Activated CD4-positive, alpha-beta T cell treated with anti-CD3 and anti-CD28 coated beads, Interleukin-2, amount 50 U/mL, for 1 hour (primary cell): ENCODE results near the gene RHOU.

ENCODE experiments used
- DNase-seq: peaks from one replicate; pipeline ENCODE4 v3.0.0-alpha.2; 2020

RHOU gene

GRCh38 chr1:228739826-228740225, 4.5 kb downstream of the RHOU start:
- no peak for DNase-seq

GRCh38 chr1:228740543-228741317, 5.5 kb downstream of the RHOU start:
- no peak for DNase-seq

GRCh38 chr1:228742281-228742860, 7.1 kb downstream of the RHOU start:
- DNase-seq = no peak

- no peak for DNase-seq
These were observed 8.1 kb downstream of the RHOU start for GRCh38 chr1:228743405-228743804.

GRCh38 chr1:228744356-228744755, 9.1 kb downstream of the RHOU start:
- no peak for DNase-seq

GRCh38 chr1:228744918-228745317, 9.6 kb downstream of the RHOU start:
- no peak for DNase-seq

- no peak for DNase-seq
These were observed 10.2 kb downstream of the RHOU start for GRCh38 chr1:228745497-228745896.

- no peak for DNase-seq
These were observed 12.1 kb downstream of the RHOU start for GRCh38 chr1:228747301-228747935.

- DNase-seq = no peak
These were observed 12.8 kb downstream of the RHOU start for GRCh38 chr1:228748029-228748428.

- no peak for DNase-seq
These were observed 13.2 kb downstream of the RHOU start for GRCh38 chr1:228748431-228748830.

- no peak for DNase-seq
These were observed 14.5 kb downstream of the RHOU start for GRCh38 chr1:228749765-228750164.

GRCh38 chr1:228750915-228751314, 15.6 kb downstream of the RHOU start:
- DNase-seq = no peak

- no peak for DNase-seq
These were observed 16.2 kb downstream of the RHOU start for GRCh38 chr1:228751360-228752098.

GRCh38 chr1:228752258-228752657, 17.0 kb downstream of the RHOU start:
- no peak for DNase-seq

GRCh38 chr1:228752675-228753265, 17.5 kb downstream of the RHOU start:
- no peak for DNase-seq

GRCh38 chr1:228753287-228753686, 18.0 kb downstream of the RHOU start:
- DNase-seq = no peak

GRCh38 chr1:228753786-228754360, 18.6 kb downstream of the RHOU start:
- no peak for DNase-seq

- DNase-seq = no peak
These were observed 19.5 kb downstream of the RHOU start for GRCh38 chr1:228754646-228755268.

GRCh38 chr1:228755800-228756199, 20.5 kb downstream of the RHOU start:
- no peak for DNase-seq

- DNase-seq = no peak
These were observed 21.2 kb downstream of the RHOU start for GRCh38 chr1:228756457-228756856.

- DNase-seq = no peak
These were observed 23.2 kb downstream of the RHOU start for GRCh38 chr1:228758447-228758846.

GRCh38 chr1:228760979-228761378, 25.7 kb downstream of the RHOU start:
- DNase-seq = no peak
